Testis (tissue), 3 donors: ENCODE results near the gene COL13A1. TPM values are rescaled to one million over a fixed set of nuclear protein-coding genes. Genes with fewer than 3 reads are reported as not detected.

Source experiments
- DNase-seq: peaks from one replicate; pipeline ENCODE4 v3.0.0-alpha.2; 2019
- H3K27ac ChIP-seq, 2 donors: fragments of 200-600 bp; sonication (generic); one replicate each; pipeline ENCODE4 v1.5.1; 2019
- H3K27me3 ChIP-seq: fragments of 200-600 bp; sonication (generic); one replicate; pipeline ENCODE4 v1.5.1; 2019
- H3K36me3 ChIP-seq: fragments of 200-600 bp; sonication (generic); one replicate; pipeline ENCODE4 v1.5.1; 2017; ENCODE audit warnings: low read depth; ENCODE audit errors: missing control alignments
- H3K4me1 ChIP-seq: fragments of 200-600 bp; sonication (generic); one replicate; pipeline ENCODE4 v1.5.1; 2019
- H3K4me3 ChIP-seq, 2 donors: fragments of 200-600 bp; sonication (generic); one replicate each; pipeline ENCODE4 v1.5.1; 2017 to 2019
- H3K9me3 ChIP-seq: fragments of 200-600 bp; sonication (generic); one replicate; pipeline ENCODE4 v1.5.1; 2017
- POLR2A ChIP-seq: fragments of 450-650 bp; IDR thresholded peaks from one replicate; pipeline ENCODE4 v1.6.1; 2017; ENCODE audit warnings: antibody characterized with exemption, mild to moderate bottlenecking, moderate library complexity
- WGBS, 2 donors: methylation state at CpG; one replicate each; pipeline ENCODE4 v1.1.5; 2018; 5-methylcytosine and 5-hydroxymethylcytosine counted together
- intact Hi-C: fragments of 100-400 bp; cut with DNase I; formaldehyde crosslinking; loops from one replicate; pipeline ENCODE4 v1.15.1; 2023; ENCODE audit warnings: low total_unique reads
- polyA plus RNA-seq: library from polyadenylated mRNA; stranded (reverse); fragments of 350-450 nt; fragmentation: Illumina TruSeq; extraction: RNeasy Lipid Tissue Mini Kit (QIAGEN cat#74804); gene quantifications from one replicate; pipeline ENCODE4 v1.2.3, GENCODE V29; 2014; ENCODE audit warnings: low read depth, low replicate concordance; ENCODE audit not compliant: insufficient read depth
- total RNA-seq, 2 donors: library from RNA; depleted of rRNA; stranded (reverse); fragments of >200 nt; gene quantifications; one replicate each; pipeline ENCODE4 v1.2.3, GENCODE V29; 2016
- TF ChIP-seq, protein P1 (sequence below), 3 experiments: fragments of 450-650 bp in 2 of 3; fragments of 200-600 bp in 1 of 3; sonication (generic) in 1 of 3; IDR thresholded peaks; one replicate each; pipeline ENCODE4 v1.5.1; 2016 to 2019; ENCODE audit warnings: antibody characterized with exemption in 3 of 3, mild to moderate bottlenecking in 2 of 3, moderate library complexity in 1 of 3

Gene COL13A1
- total and polyA plus RNA-seq, 3 donors from 2014 or later = 0.94 to 2.5 (median 1.5) TPM

- TF ChIP-seq, protein P1, sequence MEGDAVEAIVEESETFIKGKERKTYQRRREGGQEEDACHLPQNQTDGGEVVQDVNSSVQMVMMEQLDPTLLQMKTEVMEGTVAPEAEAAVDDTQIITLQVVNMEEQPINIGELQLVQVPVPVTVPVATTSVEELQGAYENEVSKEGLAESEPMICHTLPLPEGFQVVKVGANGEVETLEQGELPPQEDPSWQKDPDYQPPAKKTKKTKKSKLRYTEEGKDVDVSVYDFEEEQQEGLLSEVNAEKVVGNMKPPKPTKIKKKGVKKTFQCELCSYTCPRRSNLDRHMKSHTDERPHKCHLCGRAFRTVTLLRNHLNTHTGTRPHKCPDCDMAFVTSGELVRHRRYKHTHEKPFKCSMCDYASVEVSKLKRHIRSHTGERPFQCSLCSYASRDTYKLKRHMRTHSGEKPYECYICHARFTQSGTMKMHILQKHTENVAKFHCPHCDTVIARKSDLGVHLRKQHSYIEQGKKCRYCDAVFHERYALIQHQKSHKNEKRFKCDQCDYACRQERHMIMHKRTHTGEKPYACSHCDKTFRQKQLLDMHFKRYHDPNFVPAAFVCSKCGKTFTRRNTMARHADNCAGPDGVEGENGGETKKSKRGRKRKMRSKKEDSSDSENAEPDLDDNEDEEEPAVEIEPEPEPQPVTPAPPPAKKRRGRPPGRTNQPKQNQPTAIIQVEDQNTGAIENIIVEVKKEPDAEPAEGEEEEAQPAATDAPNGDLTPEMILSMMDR (IDR thresholded peaks at IDR 0.05) = no peak
- no peak for TF ChIP-seq POLR2A
- 88 to 92% methylated on average over 4 to 6 of the region's 6 CpGs for WGBS, 2 donors
- DNase-seq = no peak
- Histone ChIP-seq H3K27ac (no peak overlapping the region), H3K36me3 (no peaks in the 10 kb centered on the region), H3K9me3 (no peaks in the 10 kb centered on the region), H3K4me1 (no peaks in the 10 kb centered on the region), H3K27me3 (no peaks in the 10 kb centered on the region), H3K4me3 (no peak overlapping the region)
- intact Hi-C loops = no loop called here
These were observed 91.7 kb downstream of the COL13A1 start for GRCh38 chr10:69893271-69893900.

DNA sequence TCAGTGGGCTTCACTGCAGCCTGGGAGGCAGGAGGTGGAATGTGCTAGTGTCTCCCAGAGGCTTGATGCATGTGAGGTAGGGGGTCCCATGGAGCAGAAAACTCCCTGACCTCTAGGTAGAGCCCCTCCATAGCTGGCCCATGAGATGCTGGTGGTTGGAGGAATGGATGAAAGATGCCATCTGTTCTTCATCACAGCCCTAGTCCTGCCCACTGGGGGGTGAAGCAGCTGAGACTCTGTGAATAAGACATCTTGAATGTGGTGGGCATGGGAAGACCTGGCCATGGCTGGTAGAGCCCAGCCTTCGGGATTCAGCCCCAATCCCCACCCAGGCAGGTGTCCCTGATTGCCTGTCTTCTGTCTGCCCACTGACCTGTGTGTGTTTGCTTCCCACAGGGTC, 92.5 kb downstream of the COL13A1 start:
- 88% methylated on average over 1 of the region's 1 CpG; no CpG with 5 or more reads in 1 of the 2 donors for WGBS, 2 donors
- Histone ChIP-seq H3K36me3 (no peaks in the 10 kb centered on the region), H3K9me3 (no peaks in the 10 kb centered on the region), H3K27ac (no peak overlapping the region), H3K4me3 (no peak overlapping the region), H3K4me1 (no peaks in the 10 kb centered on the region), H3K27me3 (no peaks in the 10 kb centered on the region)
- no peak for DNase-seq
- no peak for TF ChIP-seq POLR2A
- TF ChIP-seq, protein P1 (IDR thresholded peaks at IDR 0.05) = no peak
- intact Hi-C loops = no loop called here

- no peaks in the 10 kb centered on the region for H3K9me3 ChIP-seq
- no peaks in the 10 kb centered on the region for H3K27me3 ChIP-seq
- intact Hi-C loops = no loop called here
- H3K4me3 ChIP-seq = no peak overlapping the region
- H3K4me1 ChIP-seq = no peaks in the 10 kb centered on the region
- H3K36me3 ChIP-seq = no peaks in the 10 kb centered on the region
- no peak overlapping the region for H3K27ac ChIP-seq
- no peak for DNase-seq
- 82 to 90% methylated on average over 3 to 13 of the region's 13 CpGs for WGBS, 2 donors
- TF ChIP-seq, protein P1 (IDR thresholded peaks at IDR 0.05) = no peak
- TF ChIP-seq POLR2A = no peak
These were observed 94.1 kb downstream of the COL13A1 start for GRCh38 chr10:69895759-69896158.

DNA sequence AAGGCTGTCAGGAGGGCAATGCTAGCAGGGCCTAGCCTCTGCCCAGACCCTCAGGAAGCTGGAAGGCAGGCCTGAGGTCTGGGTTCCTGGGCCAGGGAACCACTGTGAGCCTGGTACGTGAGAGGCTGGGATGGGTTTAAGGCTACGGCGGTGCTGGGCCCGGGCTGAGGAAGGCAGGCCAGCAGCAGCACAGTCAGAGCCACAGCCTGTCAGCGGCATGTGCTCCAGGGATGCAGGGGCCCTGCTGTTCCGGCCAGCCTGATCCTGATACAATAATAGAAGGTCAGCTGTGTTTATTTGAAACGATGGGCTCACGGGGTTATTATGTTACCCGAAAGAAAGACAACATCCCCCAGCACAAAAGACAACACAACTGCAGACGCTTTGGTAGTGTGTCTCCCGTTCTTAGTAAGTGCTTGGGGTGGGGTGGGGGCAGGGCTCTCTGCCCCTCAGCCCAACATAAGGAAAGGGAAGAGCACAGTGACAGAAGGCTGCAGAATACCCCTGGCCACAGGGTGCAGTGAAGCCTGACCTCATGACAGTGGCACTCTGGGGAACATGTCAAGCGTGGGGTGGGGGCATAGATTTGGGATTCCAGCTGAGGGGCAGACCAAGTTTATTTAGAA, 95.0 kb downstream of the COL13A1 start:
- Histone ChIP-seq H3K9me3 (no peaks in the 10 kb centered on the region), H3K4me3 (no peak overlapping the region), H3K4me1 (no peaks in the 10 kb centered on the region), H3K27ac (no peak overlapping the region), H3K36me3 (no peaks in the 10 kb centered on the region), H3K27me3 (no peaks in the 10 kb centered on the region)
- intact Hi-C loops = no loop called here
- DNase-seq = no peak
- TF ChIP-seq, protein P1 (IDR thresholded peaks at IDR 0.05) = no peak
- no peak for TF ChIP-seq POLR2A
- WGBS, 2 donors = 64 to 72% methylated on average over 11 to 12 of the region's 12 CpGs

DNA sequence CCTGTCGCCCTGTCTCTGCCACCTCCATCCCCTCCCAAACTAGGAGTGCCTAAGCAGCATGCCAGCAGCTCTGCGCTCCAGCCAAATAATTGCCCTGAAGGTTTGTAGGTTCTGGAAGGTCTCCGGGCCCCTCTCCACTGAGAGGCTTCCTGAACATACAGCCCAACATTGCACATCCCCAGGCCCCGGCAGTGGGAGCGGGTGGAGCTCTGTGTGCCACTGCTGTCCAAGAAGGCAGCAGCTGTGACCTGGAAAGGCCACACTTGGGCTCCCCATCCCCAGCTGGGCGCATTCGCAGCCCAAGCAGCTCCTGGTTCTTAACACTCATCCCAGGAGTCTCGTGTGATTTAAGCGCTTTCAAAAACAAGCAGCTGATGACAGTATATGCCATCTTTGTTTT, 95.7 kb downstream of the COL13A1 start:
- H3K27ac ChIP-seq = no peak overlapping the region
- WGBS, 2 donors = 90 to 99% methylated on average over 6 to 9 of the region's 9 CpGs
- H3K9me3 ChIP-seq = no peaks in the 10 kb centered on the region
- no peak for DNase-seq
- H3K4me3 ChIP-seq = no peak overlapping the region
- no peaks in the 10 kb centered on the region for H3K27me3 ChIP-seq
- intact Hi-C loops = no loop called here
- H3K4me1 ChIP-seq = no peaks in the 10 kb centered on the region
- no peaks in the 10 kb centered on the region for H3K36me3 ChIP-seq
- TF ChIP-seq POLR2A = no peak
- TF ChIP-seq, protein P1 (IDR thresholded peaks at IDR 0.05) = no peak
